GM21423 (cell line): ENCODE data around the gene PCP4.

Source experiments
- ATAC-seq: cut with Tn5 transposase; IDR thresholded peaks from one replicate; pipeline ENCODE4 v1.9.1; 2021; ENCODE audit warnings: mild to moderate bottlenecking, moderate library complexity; ENCODE audit not compliant: unreplicated experiment

PCP4 gene

GRCh38 chr21:39969691-39970364 lies 102.6 kb downstream of the PCP4 start:
- ATAC-seq: no peak

- ATAC-seq: no peak
Measured at GRCh38 chr21:39971956-39972355, 104.7 kb downstream of the PCP4 start.

- no peak for ATAC-seq
Measured at GRCh38 chr21:39972471-39972870, 105.2 kb downstream of the PCP4 start.

DNA sequence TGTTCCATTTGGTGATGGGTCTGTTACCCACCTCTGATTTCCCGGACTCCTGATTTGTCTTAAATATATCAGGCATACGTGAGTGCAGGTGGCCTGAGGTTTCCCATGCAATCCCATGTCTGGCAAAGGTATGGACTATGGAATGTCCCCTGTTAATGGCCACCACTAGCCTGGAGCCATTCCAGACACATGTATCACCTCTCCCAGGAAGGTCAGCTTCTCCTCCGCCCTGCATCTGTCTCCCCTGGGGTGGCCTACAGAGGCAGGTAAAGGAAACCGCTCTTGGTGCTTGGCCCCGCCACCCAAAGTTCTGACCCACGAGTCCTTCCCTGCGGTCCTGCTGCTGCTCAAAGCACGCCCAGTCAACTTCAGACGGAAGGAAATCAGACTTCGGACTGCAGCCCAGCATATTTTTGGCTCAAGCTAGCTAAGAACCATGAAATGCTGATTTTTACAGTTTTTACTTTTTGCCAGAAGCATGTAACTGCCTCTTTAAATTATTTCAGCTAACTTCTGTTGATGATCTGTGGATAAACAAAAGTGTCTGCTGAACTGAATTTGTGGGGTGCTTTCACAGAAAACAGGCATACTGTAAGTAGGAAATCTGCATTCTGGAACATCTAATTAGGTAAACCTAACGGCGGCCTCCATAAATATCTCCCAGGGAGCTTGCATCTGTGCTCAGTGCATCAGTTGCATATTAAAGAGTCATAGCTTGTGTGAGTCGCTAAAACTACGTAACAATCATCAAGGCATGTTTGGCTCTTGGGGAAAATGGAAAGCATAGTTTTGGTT lies 105.9 kb downstream of the PCP4 start:
- ATAC-seq: no peak

- ATAC-seq: no peak
Measured at GRCh38 chr21:39976800-39977199, 109.6 kb downstream of the PCP4 start.
